ENCODE results near the gene SRSF3. TPM values are rescaled to one million over a fixed set of nuclear protein-coding genes. Genes with fewer than 3 reads are reported as not detected.
"Not testable (repeated sequence)": the region's sequence is repeated elsewhere in the genome, so short reads cannot be mapped to it uniquely, and the experiment has no call there.

SRSF3 gene
- polyA plus RNA-seq (2013, experiment 1 of 2; ENCODE audit: insufficient read length): 365 TPM
- polyA plus RNA-seq (2013, experiment 2 of 2; ENCODE audit: insufficient read length): 366 TPM

DNA sequence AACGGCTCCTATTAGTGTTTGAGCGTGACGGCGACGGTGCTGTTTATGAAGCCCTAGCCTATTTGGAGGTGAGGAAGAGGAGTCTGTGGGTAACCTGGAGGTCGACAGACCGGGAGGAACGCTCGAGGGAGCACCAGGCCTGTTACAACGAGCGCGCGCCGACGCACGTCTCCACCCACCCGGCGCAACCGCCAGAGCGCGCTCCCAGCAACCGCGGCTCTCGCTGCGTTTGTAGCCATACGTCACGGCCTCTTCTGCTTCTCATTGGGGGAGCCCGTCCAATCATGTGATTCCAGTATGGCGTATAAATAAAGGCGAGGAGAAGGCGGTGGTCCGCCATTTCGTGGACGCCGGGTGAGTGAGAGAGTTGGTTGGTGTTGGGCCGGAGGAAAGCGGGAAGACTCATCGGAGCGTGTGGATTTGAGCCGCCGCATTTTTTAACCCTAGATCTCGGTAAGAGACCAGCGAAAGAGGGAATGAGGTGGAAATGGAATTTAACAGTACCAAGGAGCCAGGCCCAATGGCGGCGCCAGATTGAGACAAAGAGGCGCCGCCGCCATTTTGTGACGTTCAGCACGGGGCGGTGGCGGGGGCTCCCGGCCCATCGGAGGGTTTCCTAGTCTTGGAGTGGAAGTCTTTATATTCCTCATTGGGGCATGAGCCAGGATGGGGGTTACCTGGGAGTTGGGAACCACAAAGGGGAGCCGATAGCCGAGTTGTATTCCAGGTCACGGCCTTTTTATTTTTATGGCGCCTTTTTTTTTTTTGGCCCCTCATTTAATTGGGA is at the start of gene SRSF3:
Gene SRSF3, plus strand, starts transcription at position 334 of the 787 bp plus-strand sequence. CDS start 2,401 bp downstream, outside the sequence.
- DNase-seq: peak; percentile 99

DNA sequence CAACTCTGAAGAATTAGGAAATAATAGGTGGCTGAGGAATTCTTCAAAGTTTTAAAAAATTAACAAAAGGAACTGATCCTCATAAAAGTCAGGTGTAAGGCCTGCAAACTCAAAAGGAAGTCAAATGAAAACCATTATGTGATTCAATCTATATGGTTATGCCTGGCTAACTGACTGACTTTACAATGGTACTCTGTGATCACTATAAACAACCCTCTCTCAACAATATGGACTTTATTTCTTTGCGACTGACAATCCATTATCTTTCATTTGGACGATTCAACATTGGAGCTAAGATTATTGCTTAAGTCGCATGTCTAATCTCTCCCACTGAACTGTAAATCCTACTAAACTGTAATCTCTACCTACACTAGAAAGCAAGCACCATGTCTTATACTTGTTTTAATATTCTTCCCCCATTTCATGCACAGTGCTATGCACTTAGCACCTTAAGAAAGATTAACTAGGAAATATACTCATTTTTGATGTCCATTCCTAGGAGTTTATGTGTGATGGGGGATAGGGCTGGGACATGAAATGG is 48.3 kb upstream of the SRSF3 start:
- DNase-seq: no peak

DNA sequence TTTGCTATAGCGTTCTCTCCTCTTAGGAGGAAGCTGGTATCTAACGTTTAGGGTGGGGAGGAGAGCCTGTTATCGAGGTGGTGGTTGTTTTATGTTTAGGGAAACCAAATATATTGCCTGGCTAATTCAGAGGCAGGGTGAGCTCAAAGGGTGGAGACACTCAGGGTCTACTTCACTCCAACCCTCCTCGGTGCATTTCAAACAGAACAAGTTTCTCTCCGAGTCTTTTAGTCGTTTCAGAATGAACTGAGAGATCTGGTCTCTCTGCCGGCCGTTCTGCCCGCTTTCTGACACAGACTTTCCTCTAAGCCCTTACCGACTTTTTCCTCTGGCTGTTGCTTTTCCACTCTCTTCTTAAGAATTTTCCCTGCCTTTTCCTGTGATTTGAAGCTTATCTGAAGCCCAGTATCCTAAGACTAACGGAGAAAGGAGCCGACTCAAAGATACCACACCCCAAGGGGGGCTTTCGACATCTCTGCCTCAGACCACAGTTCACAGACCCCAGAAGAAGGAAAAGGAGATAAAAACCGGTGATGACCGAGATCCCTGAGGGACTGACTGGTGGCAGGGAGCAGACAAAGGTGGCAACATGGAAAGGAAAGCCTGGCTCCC is 47.7 kb upstream of the SRSF3 start:
- peak; percentile 7 for DNase-seq

DNA sequence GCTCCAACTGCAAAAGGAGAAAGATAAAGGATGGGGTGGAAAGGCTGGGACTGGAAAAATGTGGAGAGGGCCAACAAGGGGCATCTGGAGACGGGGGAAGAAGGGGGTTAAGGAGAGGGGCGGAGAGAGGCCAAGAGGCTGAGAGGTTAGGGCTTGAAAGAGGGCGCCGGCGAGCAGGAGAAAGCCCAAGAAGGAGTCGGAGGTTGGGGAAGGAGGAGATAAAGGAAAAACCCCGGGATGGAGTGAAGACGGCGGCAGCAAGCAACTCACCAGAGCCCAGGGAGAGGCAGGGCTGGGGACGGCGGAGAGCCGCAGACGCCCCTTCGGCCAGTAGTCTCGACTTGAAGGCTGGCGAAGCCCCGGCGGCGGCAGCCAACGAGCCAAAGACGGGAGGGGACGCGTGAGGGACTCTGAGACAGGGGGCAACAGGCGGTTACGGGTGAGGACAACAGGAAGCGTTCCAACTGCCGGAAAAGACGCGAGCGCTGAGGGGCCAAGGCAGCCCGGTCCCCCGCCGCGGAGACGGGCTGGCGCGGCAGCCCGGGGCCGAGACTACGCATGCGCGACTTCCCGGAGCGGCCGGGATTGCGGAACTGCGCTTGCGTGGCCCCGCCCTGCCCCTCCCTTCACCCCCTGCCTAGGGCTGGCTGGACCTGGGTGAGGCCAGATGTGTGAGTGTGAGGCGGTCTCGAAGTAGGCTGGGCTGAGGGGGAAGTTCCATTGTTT is 47.1 kb upstream of the SRSF3 start, which contains the start of gene STK38:
Gene STK38, minus strand, starts transcription at position 560 of the 726 bp plus-strand sequence. CDS start 7,277 bp downstream, outside the sequence.
- DNase-seq: peak; percentile 89

DNA sequence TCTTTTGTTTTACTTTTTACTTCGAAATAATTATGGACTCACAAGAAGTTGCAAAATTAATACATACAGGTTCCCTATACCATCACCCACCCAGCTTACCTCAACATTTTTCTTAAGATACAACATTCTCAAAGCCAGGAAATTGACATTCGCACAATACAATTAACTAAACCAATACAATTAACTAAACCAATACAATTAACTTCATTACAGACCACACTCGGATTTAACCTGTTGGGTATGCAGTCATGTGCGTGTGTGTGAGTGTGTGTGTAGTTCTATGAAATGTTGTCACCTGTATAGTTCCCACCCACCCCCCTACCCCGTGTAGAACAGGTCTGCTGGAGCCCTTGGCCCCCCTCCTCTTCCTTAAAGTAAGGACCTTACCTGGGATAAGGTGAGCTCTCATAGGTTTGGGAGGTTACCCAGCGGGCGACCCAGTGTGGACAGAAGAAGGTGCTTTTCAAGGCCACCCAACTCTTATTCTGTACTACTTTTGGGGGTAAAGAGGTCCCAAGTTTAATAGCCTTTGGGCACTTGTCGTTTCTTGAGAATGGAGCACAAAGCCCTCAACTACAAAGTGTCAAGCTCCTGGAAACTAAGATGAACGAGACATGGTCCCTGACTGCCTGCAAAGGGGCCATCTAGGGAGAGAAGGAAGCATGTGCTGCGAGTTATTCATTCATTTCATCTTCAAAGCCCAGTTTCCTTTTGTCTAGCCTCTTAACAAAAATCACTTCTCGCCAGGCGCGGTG is 46.3 kb upstream of the SRSF3 start:
- DNase-seq: no peak

DNA sequence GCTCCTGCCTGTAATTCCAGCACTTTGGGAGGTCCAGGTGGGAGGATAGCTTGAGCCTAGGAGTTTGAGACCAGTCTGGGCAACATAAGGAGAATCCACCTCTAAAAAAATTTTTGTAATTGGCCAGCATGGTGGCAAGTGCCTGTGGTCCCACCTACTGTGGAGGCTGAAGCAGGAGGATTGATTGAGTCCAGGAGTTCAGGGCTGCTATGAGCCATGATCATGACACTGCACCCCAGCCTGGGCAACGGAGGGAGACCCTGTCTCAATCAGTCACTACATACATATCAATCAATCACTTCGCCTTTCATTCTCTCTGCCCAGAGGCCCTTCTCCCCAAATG is 45.8 kb upstream of the SRSF3 start:
- DNase-seq: no peak

DNA sequence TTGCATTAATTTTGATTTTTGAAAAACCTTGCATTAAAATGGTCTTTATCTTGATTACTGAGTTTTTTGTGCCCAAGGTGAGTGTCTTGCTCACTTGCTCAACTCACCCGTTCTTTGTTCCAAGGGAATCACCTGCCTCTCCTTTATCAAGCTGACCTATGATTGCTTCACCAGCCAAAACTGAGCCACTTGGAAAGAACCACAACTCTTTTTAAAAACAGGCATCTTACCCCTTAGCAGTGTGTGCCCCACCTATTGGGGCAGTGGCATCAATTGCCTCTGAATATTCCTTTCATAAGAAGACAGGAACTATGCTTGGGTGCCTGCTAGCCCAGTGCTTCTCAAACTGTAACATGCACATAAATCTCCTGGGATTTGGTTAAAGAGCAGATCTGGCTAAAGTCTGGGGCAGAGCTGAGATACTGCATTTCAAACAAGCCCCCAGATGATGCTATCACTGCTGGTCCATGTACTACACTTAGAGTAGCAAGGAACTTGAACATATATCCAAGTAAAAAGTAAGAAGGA is 43.6 kb upstream of the SRSF3 start:
- no peak for DNase-seq

DNA sequence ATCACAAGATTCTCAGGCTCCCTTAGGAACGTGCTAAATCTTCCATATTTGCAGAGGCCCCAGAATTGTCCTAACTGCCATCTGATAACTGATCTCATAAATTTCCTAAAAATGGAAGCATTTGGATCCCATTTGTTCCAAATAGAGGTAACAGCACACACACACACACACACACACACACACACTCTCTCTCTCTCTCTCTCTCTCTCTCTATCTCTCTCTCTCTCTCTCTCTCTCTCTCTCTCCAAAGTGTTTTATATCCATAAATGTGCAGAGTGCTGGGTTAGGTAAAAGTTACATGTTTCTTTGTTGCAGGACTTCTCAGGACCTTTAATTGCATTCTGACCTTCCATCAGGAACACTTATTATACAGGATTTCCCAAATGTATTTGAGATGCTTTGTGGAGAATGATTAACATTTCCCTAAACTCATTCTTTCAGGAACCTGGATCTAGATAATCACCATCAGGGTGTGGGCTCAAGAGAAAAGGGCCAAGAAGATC is 38.4 kb upstream of the SRSF3 start:
- no peak for DNase-seq

DNA sequence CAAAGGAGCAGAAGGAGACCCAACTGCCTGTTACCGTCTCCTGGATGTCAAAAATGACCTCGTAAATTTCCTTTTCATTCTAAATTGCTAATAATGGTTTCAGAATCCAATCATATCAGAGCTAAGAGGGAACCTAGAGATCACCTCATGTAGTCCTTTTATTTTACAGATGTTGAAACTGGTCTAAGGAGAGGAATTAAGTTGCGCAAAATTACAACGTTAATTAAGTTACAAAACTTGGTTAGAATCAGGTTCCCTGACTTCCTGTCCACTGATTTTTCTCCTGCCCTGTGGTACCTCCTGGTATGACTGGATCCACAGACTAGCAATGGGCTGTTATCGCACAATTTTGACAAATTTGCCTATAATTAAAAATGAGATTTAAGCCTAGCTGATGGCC is 37.9 kb upstream of the SRSF3 start:
- DNase-seq: no peak

DNA sequence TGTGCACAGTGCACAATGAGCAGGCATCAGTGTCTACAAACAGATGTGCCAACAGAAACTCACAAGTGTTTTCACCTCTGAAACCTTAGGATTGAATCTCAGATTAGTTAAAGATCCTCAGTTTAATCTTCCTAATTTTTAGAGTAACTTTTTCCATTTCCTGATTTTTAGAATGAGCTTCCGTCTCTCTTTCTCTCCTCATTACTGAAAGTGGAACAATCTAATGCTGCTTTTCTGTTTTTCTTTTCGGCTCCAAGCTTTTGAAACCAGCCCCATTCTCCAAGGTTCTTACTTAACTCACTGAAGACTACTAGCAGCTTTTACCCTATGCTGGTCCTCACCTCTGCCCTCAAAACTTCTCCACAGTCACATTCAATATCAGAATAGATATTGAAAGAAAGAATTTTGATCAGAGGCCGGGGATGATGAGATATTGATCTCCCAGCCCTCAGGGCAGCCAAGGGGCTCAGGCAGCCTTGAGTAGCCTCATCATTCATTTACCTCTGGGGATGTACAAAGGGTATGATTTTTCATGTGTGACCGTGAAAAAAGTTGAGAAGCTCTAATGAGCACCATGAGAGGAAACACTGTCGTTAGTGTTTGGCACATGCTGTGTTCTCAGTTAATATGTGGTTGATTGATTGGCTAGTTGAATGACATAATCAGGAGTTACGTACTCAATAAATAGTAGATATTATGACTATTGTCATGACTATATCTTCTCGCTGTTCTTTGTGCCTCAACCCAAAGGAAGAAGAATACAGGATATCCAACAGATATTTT is 35.0 kb upstream of the SRSF3 start:
- DNase-seq: no peak

DNA sequence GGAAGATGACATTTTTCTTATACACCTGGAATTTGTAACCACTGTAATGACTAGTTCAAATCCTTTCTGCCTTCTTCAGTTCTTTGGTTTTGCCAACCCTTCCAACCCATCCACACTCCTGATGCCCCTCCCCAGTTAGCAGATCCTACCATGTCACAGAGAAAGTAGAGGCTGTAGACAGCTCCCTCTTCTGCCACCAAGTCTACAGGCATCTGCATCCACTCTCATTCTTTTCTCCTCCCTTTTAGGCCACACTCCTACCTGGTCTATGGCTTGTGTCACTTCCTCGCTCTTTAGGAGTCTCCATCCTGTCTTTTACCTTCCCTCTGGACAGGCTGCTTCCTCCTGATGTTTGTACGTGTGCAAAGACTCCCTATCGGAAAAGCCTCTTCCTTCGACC is 33.3 kb upstream of the SRSF3 start:
- DNase-seq: no peak

DNA sequence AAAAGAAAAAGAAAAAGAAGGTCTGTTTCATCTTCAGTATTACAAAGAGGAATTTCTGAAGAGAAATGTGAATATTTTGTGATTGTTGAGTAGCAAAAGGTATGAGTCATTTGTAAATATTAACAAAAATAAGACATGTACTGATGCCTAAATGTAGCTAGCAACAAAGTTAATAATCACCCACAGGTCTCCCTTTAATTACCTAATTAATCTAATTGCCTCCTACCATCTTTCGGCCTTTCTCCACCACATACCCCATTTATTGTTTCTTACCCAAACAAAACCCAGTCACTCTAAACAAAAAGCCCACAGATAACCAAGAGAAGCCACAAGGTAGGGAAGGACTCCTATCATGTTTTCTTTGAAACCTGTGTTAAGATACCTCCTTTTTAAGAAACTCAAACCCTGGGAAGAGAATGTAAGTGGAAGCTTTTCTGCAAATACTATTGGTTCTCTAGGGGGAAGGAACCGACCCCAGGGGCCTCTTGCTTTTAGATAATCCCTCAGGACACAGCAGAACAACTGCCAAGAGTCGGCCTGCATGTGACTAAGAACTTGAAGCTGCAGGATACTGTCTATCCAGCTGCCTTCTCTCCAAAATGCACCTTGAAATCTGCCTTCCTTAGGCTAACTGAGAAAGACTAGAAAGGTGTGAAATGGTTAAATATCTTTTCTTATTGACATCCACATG is 30.8 kb upstream of the SRSF3 start:
- DNase-seq: no peak

DNA sequence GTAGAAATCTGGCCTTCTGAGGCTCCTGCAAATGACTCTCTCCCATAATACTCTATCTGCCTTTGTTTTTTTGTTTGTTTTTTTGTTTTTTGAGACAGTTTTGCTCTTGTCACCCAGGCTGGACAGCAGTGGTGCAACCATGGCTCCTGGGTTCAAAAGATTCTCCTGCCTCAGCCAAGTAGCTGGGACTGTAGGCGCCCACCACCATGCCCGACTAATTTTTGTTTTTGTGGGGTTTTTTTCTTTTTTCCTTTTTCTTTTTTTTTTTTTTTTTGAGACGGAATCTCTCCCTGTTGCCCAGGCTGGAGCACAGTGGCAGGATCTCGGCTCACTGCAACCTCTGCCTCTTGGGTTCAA is 30.3 kb upstream of the SRSF3 start:
- no peak for DNase-seq

DNA sequence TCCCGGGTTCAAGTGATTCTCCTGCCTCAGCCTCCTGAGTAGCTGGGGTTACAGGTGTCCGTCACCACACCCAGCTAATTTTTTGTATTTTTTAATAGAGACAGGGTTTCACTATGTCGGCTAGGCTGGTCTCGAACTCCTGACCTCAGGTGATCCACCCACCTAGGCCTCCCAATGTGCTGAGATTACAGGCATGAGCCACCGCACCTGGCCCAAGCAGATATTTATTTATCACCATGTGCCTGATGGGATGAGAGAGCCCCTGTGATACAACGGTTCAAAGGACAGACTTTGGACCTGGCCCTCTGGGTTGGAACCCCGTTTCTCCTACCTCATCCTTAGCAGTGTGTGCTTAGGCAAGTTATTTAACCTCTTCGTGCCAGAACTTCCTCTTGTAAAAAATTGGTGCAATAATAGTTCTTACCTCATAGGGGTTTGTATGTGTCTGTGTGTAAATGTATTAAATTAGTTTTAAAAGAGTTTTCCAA is 27.7 kb upstream of the SRSF3 start:
- no peak for DNase-seq

DNA sequence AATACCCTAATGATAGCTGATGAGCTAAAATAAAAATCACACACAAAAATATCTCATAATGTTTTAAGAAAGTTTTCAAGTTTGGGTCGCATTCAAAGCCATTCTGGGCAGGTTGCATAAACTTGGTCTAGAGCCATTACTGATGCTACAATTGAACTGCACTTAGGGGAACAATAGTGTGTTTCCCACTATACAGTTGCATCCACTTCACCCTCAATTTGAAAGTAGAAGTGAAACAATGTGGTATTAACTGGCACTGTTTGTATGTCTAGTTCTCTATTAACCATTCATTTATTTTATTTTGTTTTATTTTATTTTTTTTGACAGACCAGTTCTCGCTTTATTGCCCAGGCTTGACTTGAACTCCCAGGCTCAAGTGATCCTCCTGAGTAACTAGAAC is 23.9 kb upstream of the SRSF3 start:
- DNase-seq: no peak

DNA sequence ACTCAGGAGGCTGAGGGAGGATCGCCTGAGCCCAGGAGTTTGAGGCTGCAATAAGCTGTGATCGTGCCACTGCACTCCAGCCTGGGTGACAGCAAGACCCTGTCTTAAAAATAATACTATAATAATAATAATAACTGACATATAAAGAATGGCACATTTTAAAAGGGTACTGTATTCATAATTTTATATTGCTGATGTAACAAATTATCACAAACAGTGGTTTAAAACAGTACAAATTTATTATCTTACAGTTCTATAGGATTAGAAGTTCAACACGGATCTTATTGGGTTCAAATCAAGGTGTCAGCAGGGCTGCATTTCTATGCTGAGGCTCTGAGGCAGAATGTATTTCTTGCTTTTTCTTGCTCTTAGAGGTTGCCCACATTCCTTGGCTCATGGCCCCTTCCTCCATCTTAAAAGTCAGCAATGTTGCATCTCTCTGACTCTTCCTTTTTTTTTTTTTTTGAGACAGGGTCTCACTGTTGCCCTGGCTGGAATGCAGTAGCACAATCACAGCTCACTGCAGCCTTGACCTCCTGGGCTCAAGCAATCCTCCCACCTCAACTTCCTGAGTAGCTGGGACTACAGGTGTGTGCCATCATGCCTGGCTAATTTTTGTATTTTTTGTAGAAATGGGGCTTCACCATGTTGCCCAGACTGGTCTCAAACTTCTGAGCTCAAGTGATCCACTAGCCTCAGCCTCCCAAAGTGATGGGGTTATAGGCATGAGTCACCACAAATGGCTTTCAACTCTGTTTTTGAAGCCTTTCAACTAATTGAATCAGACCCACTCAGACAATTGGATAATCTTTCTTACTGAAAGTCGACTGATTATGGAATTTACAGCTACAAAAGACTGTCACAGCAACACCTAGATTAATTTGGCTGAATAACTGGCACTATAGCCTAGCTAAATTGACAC is 22.8 kb upstream of the SRSF3 start:
- no peak for DNase-seq

DNA sequence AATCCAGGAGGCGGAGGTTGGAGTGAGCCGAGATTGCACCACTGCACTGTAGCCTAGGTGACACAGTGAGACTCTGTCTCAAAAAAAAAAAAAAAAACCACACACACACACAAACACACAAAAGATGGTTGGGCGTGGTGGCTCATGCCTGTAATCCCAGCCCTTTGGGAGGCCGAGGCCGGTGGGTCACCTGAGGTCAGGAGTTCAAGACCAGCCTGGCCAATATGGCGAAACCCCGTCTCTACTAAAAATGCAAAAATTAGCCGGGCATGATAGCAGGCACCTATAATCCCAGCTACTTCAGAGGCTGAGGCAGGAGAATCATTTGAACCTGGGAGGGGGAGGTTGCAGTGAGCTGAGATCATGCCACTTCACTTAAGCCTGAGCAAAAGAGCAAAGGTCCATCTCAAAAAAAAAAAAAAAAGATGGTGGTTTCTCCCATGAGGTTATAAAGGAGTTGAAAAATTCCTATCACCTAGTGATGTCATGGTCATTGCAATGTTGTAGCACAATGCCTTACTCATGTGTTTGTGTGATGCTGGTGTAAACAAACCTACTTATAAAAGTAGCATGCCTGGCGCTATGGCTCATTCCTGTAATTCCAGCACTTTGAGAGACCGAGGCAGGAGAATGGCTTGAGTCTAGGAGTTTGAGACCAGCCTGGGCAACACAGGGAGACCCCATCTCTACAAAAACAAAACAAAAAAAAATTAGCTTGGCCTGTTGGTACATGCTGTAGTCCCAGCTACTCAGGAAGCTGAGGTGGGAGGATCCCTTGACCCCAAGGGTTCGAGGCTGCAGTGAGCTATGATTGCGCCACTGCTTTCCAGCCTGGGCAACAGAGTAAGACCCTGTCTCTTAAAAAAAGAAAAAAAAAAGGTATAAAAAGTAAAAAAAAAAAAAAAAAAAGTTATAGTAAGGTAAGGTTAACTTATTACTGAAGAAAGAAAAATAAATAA is 21.5 kb upstream of the SRSF3 start:
- DNase-seq: not testable (repeated sequence)

DNA sequence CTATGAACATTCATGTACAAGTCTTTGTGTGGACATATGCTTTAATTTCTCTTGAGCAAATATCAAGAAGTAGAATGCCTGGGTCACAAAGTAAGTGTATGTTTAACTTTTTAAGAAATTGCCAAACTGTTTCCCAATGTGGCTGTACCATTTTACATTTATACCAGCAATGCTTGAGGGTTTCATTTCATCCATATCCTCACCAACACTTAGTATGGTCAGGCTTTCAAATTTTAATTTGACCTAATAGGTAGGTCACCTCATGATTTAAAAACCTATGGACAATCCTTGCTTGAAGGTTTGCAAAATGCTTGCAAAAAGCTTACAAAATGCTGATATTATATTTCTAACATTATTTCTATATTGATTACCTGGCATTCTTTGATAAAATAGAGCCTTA is 19.5 kb upstream of the SRSF3 start:
- DNase-seq: no peak

Data from fibroblast of skin of abdomen (primary cell).